Keratinocyte (primary cell): Measurements from ENCODE around the gene BIK. TPM values are rescaled to one million over a fixed set of nuclear protein-coding genes. Genes with fewer than 3 reads are reported as not detected.

Experiments
- DNase-seq: peaks from one replicate; pipeline ENCODE4 v3.0.0-alpha.2; 2011; ENCODE audit warnings: low read depth, missing footprints, low spot score
- FAIRE-seq: peaks from 2 replicates; lab custom pipeline; 2011; peaks lifted over from hg19 to GRCh38; lab: Jason Lieb, UNC
- H2AFZ ChIP-seq: 2 replicates; pipeline ENCODE4 v1.6.0; 2012; ENCODE audit warnings: low read length, control low read depth, inconsistent platforms; ENCODE audit not compliant: control insufficient read depth
- H3K27ac ChIP-seq: 2 replicates; pipeline ENCODE4 v1.5.1; 2011; ENCODE audit warnings: low read length; ENCODE audit not compliant: control insufficient read depth, insufficient read depth
- H3K27me3 ChIP-seq: 3 replicates; pipeline ENCODE4 v1.6.0; 2011; ENCODE audit warnings: low read length; ENCODE audit not compliant: control insufficient read depth, insufficient read depth; ENCODE audit errors: extremely low read depth
- H3K36me3 ChIP-seq, 2 experiments: 2 replicates in 1 of 2; 3 replicates in 1 of 2; pipeline ENCODE4 v1.5.1; 2011; ENCODE audit warnings: low read length in 2 of 2, mild to moderate bottlenecking in 1 of 2; ENCODE audit not compliant: control insufficient read depth in 2 of 2, insufficient read depth in 2 of 2; ENCODE audit errors: extremely low read depth in 1 of 2
- H3K4me1 ChIP-seq: 3 replicates; pipeline ENCODE4 v1.5.1; 2011; ENCODE audit warnings: low read length; ENCODE audit not compliant: control insufficient read depth, insufficient read depth; ENCODE audit errors: extremely low read depth
- H3K4me2 ChIP-seq: 3 replicates; pipeline ENCODE4 v1.6.0; 2011; ENCODE audit warnings: low read depth, low read length; ENCODE audit not compliant: control insufficient read depth, insufficient read depth; ENCODE audit errors: extremely low read depth
- H3K4me3 ChIP-seq, 3 experiments: fragments of 200-600 bp in 1 of 3; sonication (generic) in 1 of 3; 2 replicates in 2 of 3; 3 replicates in 1 of 3; pipeline ENCODE4 v1.5.1; 2011 to 2016; ENCODE audit warnings: low read length in 3 of 3, mild to moderate bottlenecking in 3 of 3, control low read depth in 2 of 3, inconsistent platforms in 1 of 3, low read depth in 1 of 3, mixed read lengths in 1 of 3, mixed run types in 1 of 3, moderate library complexity in 1 of 3; ENCODE audit not compliant: control insufficient read depth in 2 of 3, insufficient read depth in 2 of 3; ENCODE audit errors: extremely low read depth in 1 of 3
- H3K79me2 ChIP-seq: 2 replicates; pipeline ENCODE4 v1.6.0; 2012; ENCODE audit warnings: low read length; ENCODE audit not compliant: control insufficient read depth, insufficient read depth
- H3K9ac ChIP-seq: 3 replicates; pipeline ENCODE4 v1.6.0; 2011; ENCODE audit warnings: low read length; ENCODE audit not compliant: control insufficient read depth, insufficient read depth; ENCODE audit errors: extremely low read depth
- H3K9me1 ChIP-seq: 3 replicates; pipeline ENCODE4 v1.6.0; 2011; ENCODE audit warnings: low read length; ENCODE audit not compliant: control insufficient read depth, insufficient read depth; ENCODE audit errors: extremely low read depth
- H3K9me3 ChIP-seq: 2 replicates; pipeline ENCODE4 v1.5.1; 2012; ENCODE audit warnings: low read depth, low read length; ENCODE audit not compliant: control insufficient read depth
- H4K20me1 ChIP-seq: 3 replicates; pipeline ENCODE4 v1.6.0; 2011; ENCODE audit warnings: low read length; ENCODE audit not compliant: control insufficient read depth, insufficient read depth; ENCODE audit errors: extremely low read depth
- EZH2 ChIP-seq: IDR thresholded peaks from one replicate; pipeline ENCODE4 v1.6.1; 2012; ENCODE audit warnings: inconsistent platforms, mild to moderate bottlenecking, low read length, moderate library complexity
- dilution Hi-C: fragments of 300-500 bp; cut with MboI; formaldehyde crosslinking; loops from one replicate; pipeline ENCODE4 v1.7.0; 2020; ENCODE audit warnings: low sequenced_read_pairs; ENCODE audit not compliant: extremely low pct_ligation_motif_present
- polyA plus RNA-seq, 5 experiments: library from polyadenylated mRNA; depleted of rRNA in 3 of 5; stranded (reverse) in 3 of 5; stranded (forward) in 1 of 5; unstranded in 1 of 5; fragments of >200 nt; gene quantifications; 1 replicate in 1 of 5; 2 replicates in 3 of 5; 3 replicates in 1 of 5; pipeline versions ENCODE4 v1.2.1 to v1.2.3, GENCODE V29; 2011 to 2012; ENCODE audit warnings: missing spikeins in 2 of 5, low read depth in 1 of 5, low replicate concordance in 1 of 5
- TF ChIP-seq, protein P1 (sequence below), 3 experiments: IDR thresholded peaks in 1 of 3; conservative IDR thresholded peaks in 1 of 3; optimal IDR thresholded peaks in 1 of 3; 2 replicates in 2 of 3; 3 replicates in 1 of 3; pipeline versions ENCODE3 to v1.5.1; 2011; ENCODE audit warnings: low read length in 3 of 3, mild to moderate bottlenecking in 3 of 3, moderate library complexity in 2 of 3, control low read depth in 1 of 3, inconsistent platforms in 1 of 3; ENCODE audit not compliant: insufficient read depth in 2 of 3; ENCODE audit errors: extremely low read depth in 1 of 3

BIK gene
- polyA plus RNA-seq, 1 donor (not counting 4 experiments of a cell fraction or from before 2014, with no cell fraction given), result 4.4 TPM

DNA sequence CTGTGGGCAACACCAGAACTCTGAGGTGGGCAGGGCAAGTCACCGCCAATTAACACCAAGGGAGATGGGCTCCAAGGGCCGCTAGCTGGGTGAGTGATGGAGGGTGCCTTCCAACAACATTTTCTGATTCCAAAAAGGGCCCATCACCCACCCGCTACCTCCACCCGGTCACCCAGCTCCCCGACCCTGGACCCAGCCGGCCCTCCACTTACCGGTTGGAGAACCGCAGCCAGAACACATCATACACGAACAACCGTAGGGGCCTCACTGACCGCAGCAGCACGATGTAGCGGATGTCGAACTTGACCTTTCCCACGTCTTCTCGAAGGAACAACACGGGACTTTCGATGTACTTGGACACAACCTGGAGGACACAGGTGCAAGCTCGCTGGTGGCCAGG is 61.6 kb downstream of the BIK start:
- Histone ChIP-seq H3K9me3 (no peaks in the 10 kb centered on the region), H3K79me2 (no peaks in the 10 kb centered on the region), H3K36me3 (peaks cover 24 to 44% of the 10 kb centered on the region in 2 experiments), H3K4me1 (peaks cover 19% of the 10 kb centered on the region), H4K20me1 (no peaks in the 10 kb centered on the region), H3K27me3 (no peaks in the 10 kb centered on the region), H3K4me2 (no peak overlapping the region), H2AFZ (no peak overlapping the region), H3K9ac (no peak overlapping the region), H3K9me1 (no peaks in the 10 kb centered on the region), H3K4me3 (no peak overlapping the region), H3K27ac (no peak overlapping the region)
- no peak for TF ChIP-seq EZH2
- TF ChIP-seq, protein P1, sequence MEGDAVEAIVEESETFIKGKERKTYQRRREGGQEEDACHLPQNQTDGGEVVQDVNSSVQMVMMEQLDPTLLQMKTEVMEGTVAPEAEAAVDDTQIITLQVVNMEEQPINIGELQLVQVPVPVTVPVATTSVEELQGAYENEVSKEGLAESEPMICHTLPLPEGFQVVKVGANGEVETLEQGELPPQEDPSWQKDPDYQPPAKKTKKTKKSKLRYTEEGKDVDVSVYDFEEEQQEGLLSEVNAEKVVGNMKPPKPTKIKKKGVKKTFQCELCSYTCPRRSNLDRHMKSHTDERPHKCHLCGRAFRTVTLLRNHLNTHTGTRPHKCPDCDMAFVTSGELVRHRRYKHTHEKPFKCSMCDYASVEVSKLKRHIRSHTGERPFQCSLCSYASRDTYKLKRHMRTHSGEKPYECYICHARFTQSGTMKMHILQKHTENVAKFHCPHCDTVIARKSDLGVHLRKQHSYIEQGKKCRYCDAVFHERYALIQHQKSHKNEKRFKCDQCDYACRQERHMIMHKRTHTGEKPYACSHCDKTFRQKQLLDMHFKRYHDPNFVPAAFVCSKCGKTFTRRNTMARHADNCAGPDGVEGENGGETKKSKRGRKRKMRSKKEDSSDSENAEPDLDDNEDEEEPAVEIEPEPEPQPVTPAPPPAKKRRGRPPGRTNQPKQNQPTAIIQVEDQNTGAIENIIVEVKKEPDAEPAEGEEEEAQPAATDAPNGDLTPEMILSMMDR (optimal IDR thresholded peaks at IDR 0.05 in 1 of 3, IDR thresholded peaks at IDR 0.05 in 1 of 3, conservative IDR thresholded peaks at IDR 0.05 in 1 of 3; ENCODE audit: extremely low read depth in 1 of 3, insufficient read depth in 2 of 3, low read length in 3 of 3), result no peak
- FAIRE-seq, result no peak
- dilution Hi-C loops, result no loop called here
- no peak for DNase-seq

DNA sequence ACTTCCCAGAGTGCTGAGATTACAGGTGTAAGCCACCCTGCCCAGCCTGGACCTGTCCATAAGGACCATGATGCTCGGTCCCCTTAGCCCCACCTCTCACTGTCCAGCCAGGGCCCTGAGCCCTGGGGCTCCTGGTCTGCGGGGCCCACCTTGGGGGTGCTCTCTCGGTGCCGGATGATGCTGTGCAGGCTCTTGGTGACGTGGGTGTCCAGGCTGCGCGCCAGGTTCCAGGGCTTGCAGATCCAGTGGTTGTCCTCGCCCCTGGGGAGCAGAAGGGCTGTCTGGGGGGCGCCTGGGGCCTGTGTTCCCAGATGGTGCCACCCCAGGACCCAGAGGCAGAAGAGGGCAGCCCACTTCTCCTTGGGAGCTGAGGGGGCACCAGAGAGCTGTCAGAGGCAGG is 63.0 kb downstream of the BIK start:
- TF ChIP-seq, protein P1 (optimal IDR thresholded peaks at IDR 0.05 in 1 of 3, IDR thresholded peaks at IDR 0.05 in 1 of 3, conservative IDR thresholded peaks at IDR 0.05 in 1 of 3; ENCODE audit: extremely low read depth in 1 of 3, insufficient read depth in 2 of 3, low read length in 3 of 3), result no peak
- TF ChIP-seq EZH2, result no peak
- Histone ChIP-seq H3K4me1 (peaks cover 13% of the 10 kb centered on the region), H3K36me3 (peaks cover 19 to 47% of the 10 kb centered on the region in 2 experiments), H3K9me3 (no peaks in the 10 kb centered on the region), H3K9me1 (no peaks in the 10 kb centered on the region), H3K4me3 (no peak overlapping the region), H3K27me3 (no peaks in the 10 kb centered on the region), H3K79me2 (no peaks in the 10 kb centered on the region), H3K4me2 (no peak overlapping the region), H2AFZ (no peak overlapping the region), H4K20me1 (no peaks in the 10 kb centered on the region), H3K27ac (no peak overlapping the region), H3K9ac (no peak overlapping the region)
- no peak for DNase-seq
- dilution Hi-C loops, result no loop called here
- no peak for FAIRE-seq
